Fibroblast of lung (primary cell): ENCODE measurements around the gene FADS6. TPM values are rescaled to one million over a fixed set of nuclear protein-coding genes. Genes with fewer than 3 reads are reported as not detected.
"Not testable (repeated sequence)": the region's sequence is repeated elsewhere in the genome, so short reads cannot be mapped to it uniquely, and the experiment has no call there.

ENCODE experiments used
- DNase-seq, 2 donors: peaks; one replicate each; pipeline versions ENCODE4 v3.0.0 to v3.0.0-alpha.2; 2010; ENCODE audit warnings: low read depth in 2 of 2
- H2AFZ ChIP-seq: 2 replicates; pipeline ENCODE4 v1.5.1; 2012; ENCODE audit warnings: low read length, control low read depth, inconsistent platforms
- H3K27ac ChIP-seq: 2 replicates; pipeline ENCODE4 v1.5.1; 2011; ENCODE audit warnings: low read length, control low read depth; ENCODE audit not compliant: insufficient read depth
- H3K27me3 ChIP-seq: 2 replicates; pipeline ENCODE4 v1.5.1; 2011; ENCODE audit warnings: mild to moderate bottlenecking, low read length; ENCODE audit not compliant: control insufficient read depth, insufficient read depth
- H3K36me3 ChIP-seq: 2 replicates; pipeline ENCODE4 v1.5.1; 2011; ENCODE audit warnings: low read length; ENCODE audit not compliant: control insufficient read depth, insufficient read depth
- H3K4me1 ChIP-seq: 2 replicates; pipeline ENCODE4 v1.5.1; 2011; ENCODE audit warnings: low read length; ENCODE audit not compliant: control insufficient read depth, insufficient read depth; ENCODE audit errors: extremely low read depth
- H3K4me2 ChIP-seq: 2 replicates; pipeline ENCODE4 v1.5.1; 2011; ENCODE audit warnings: low read length, control low read depth; ENCODE audit not compliant: insufficient read depth; ENCODE audit errors: extremely low read depth
- H3K4me3 ChIP-seq, 4 experiments: fragments of 200-600 bp in 1 of 4; sonication (generic) in 1 of 4; replicated peaks in 1 of 4; 2 replicates each; pipeline ENCODE4 v1.5.1; 2011 to 2016; ENCODE audit warnings: low read length in 4 of 4, low read depth in 3 of 4, mild to moderate bottlenecking in 3 of 4, control low read depth in 2 of 4, inconsistent platforms in 1 of 4, mixed read lengths in 1 of 4; ENCODE audit not compliant: insufficient read depth in 1 of 4; ENCODE audit errors: control extremely low read depth in 1 of 4
- H3K79me2 ChIP-seq: 2 replicates; pipeline ENCODE4 v1.5.1; 2012; ENCODE audit warnings: mild to moderate bottlenecking, low read length, inconsistent platforms; ENCODE audit not compliant: control insufficient read depth, insufficient read depth
- H3K9ac ChIP-seq: 2 replicates; pipeline ENCODE4 v1.5.1; 2011; ENCODE audit warnings: mild to moderate bottlenecking, low read length, control low read depth; ENCODE audit not compliant: insufficient read depth
- H3K9me3 ChIP-seq: 2 replicates; pipeline ENCODE4 v1.5.1; 2012; ENCODE audit warnings: low read depth, low read length; ENCODE audit not compliant: control insufficient read depth, insufficient read depth
- H4K20me1 ChIP-seq: 2 replicates; pipeline ENCODE4 v1.5.1; 2011; ENCODE audit warnings: low read length; ENCODE audit not compliant: control insufficient read depth, insufficient read depth; ENCODE audit errors: extremely low read depth
- CTCF ChIP-seq, 2 donors: IDR thresholded peaks in 1 of 2; conservative IDR thresholded peaks in 1 of 2; 1 replicate in 1 of 2; 2 replicates in 1 of 2; pipeline ENCODE4 v1.5.1; 2011 to 2012; ENCODE audit warnings: low read length in 2 of 2, control low read depth in 1 of 2, inconsistent platforms in 1 of 2, low read depth in 1 of 2, mild to moderate bottlenecking in 1 of 2
- EZH2 ChIP-seq: IDR thresholded peaks from 2 replicates; pipeline ENCODE4 v1.5.1; 2012; ENCODE audit warnings: low read length, control low read depth, mild to moderate bottlenecking; ENCODE audit errors: missing control alignments
- polyA plus RNA-seq, 2 donors: library from polyadenylated mRNA; depleted of rRNA in 1 of 2; stranded (reverse) in 1 of 2; unstranded in 1 of 2; fragments of >200 nt; gene quantifications; 2 replicates each; pipeline ENCODE4 v1.2.1, GENCODE V29; 2011 to 2012; ENCODE audit warnings: missing spikeins in 1 of 2
- total RNA-seq: library from RNA; depleted of rRNA; stranded (reverse); fragments of >200 nt; gene quantifications from 2 replicates; pipeline ENCODE4 v1.2.1, GENCODE V29; 2014

FADS6 gene
- total and polyA plus RNA-seq, 2 donors (not counting 1 experiment from before 2014, with no cell fraction given), result not detected

DNA sequence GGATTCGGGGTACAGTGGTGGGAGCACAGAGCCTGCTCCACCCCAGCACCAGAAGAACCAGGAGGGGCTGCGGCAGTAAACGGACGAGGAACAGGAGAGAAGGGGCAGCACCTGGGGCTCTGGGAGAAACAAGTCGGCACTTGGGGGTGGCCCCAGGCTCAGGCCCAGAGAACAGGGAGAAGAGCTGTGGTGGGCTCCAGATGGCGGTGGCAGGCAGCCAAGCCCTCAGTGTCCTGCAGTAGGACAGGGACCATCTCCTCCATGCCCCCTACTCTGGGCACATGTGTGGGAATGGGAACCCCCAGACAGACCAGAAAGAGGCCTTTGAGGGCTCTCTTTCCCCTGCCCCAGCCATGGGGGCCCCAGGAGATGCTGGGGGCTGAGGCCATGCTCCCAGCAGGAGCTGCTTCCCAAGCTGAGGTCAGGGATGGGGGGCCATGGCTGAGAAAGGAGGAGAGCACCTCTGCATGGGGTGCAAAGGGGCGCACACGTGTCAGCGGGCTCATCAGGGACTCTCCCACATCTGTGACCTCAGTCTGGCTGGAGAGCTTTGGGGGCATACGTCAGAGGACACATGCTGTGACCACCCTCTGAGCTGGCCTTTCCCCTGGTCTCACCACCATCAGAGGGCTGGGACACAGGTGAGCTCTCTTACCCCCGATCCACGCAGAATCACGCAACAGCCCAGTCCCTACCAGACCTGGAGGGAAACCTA lies 22.9 kb upstream of the FADS6 start:
- Histone ChIP-seq H3K27me3 (peaks cover 3% of the 10 kb centered on the region), H3K9me3 (no peaks in the 10 kb centered on the region), H3K27ac (no peak overlapping the region), H3K79me2 (no peaks in the 10 kb centered on the region), H3K36me3 (no peaks in the 10 kb centered on the region), H4K20me1 (no peaks in the 10 kb centered on the region), H3K4me2 (no peak overlapping the region), H2AFZ (no peak overlapping the region), H3K4me3 (no peak overlapping the region), H3K4me1 (no peaks in the 10 kb centered on the region), H3K9ac (no peak overlapping the region)
- DNase-seq, result no peak
- no peak for TF ChIP-seq EZH2
- TF ChIP-seq CTCF (conservative IDR thresholded peaks at IDR 0.05 in 1 of 2, IDR thresholded peaks at IDR 0.05 in 1 of 2; ENCODE audit: low read depth in 1 of 2, low read length in 2 of 2), result no peak

- H3K4me3 ChIP-seq, H3K9ac ChIP-seq, H3K9me3 ChIP-seq, H4K20me1 ChIP-seq, H3K79me2 ChIP-seq, H3K27ac ChIP-seq, H2AFZ ChIP-seq, H3K4me1 ChIP-seq, H3K27me3 ChIP-seq, DNase-seq, H3K36me3 ChIP-seq, H3K4me2 ChIP-seq: not testable (repeated sequence)
These were observed 18.0 kb upstream of the FADS6 start for GRCh38 chr17:74911423-74911822.

- H3K79me2 ChIP-seq, H3K4me2 ChIP-seq, H3K27me3 ChIP-seq, H3K9me3 ChIP-seq, H4K20me1 ChIP-seq, H2AFZ ChIP-seq, H3K36me3 ChIP-seq, H3K4me3 ChIP-seq, H3K4me1 ChIP-seq, DNase-seq, H3K9ac ChIP-seq, H3K27ac ChIP-seq: not testable (repeated sequence)
These were observed 15.7 kb upstream of the FADS6 start for GRCh38 chr17:74909097-74909496.

DNA sequence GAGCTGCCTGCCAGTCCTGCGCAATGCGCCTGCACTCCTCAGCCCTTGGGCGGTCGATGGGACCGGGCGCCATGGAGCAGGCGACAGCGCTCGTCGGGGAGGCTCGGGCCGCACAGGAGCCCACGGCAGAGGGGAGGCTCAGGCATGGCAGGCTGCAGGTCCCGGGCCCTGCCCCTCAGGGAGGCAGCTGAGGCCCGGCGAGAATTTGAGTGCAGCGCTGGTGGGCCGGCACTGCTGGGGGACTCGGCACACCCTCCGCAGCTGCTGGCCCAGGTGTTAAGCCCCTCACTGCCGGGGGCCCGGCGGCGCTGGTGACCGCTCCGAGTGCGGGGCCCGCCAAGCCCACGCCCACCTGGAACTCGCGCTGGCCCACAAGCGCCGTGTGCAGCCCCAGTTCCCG lies 13.6 kb upstream of the FADS6 start:
- DNase-seq, result no peak
- Histone ChIP-seq H4K20me1 (no peaks in the 10 kb centered on the region), H3K4me1 (no peaks in the 10 kb centered on the region), H3K4me2 (no peak overlapping the region), H3K9me3 (no peaks in the 10 kb centered on the region), H2AFZ (no peak overlapping the region), H3K27ac (no peak overlapping the region), H3K4me3 (no peak overlapping the region), H3K79me2 (no peaks in the 10 kb centered on the region), H3K27me3 (peaks cover 4% of the 10 kb centered on the region), H3K36me3 (no peaks in the 10 kb centered on the region), H3K9ac (no peak overlapping the region)
- TF ChIP-seq CTCF (conservative IDR thresholded peaks at IDR 0.05 in 1 of 2, IDR thresholded peaks at IDR 0.05 in 1 of 2; ENCODE audit: low read depth in 1 of 2, low read length in 2 of 2), result no peak
- no peak for TF ChIP-seq EZH2

- H3K27ac ChIP-seq, DNase-seq, H3K9ac ChIP-seq, H2AFZ ChIP-seq, H4K20me1 ChIP-seq, H3K9me3 ChIP-seq, H3K27me3 ChIP-seq, H3K4me3 ChIP-seq, H3K36me3 ChIP-seq, H3K79me2 ChIP-seq, H3K4me1 ChIP-seq, H3K4me2 ChIP-seq: not testable (repeated sequence)
These were observed 12.9 kb upstream of the FADS6 start for GRCh38 chr17:74906214-74906793.
